Measurements from ENCODE around the gene CLEC11A.

- TF ChIP-seq EZH2phosphoT487 (IDR thresholded peaks at IDR 0.05; ENCODE audit: insufficient read depth, low read depth) = no peak
- no peak for TF ChIP-seq EZH2 (IDR thresholded peaks at IDR 0.05; ENCODE audit: insufficient read depth, poor library complexity, severe bottlenecking)
These were observed 20.9 kb upstream of the CLEC11A start for GRCh38 chr19:50702158-50702870.

All from GM23248 (cell line).